Panc1 (cell line): ENCODE measurements around the gene RASAL1. TPM values are rescaled to one million over a fixed set of nuclear protein-coding genes. Genes with fewer than 3 reads are reported as not detected.

Experiments used
- ATAC-seq: fragments of 200-7000 bp; cut with Tn5 transposase; 2 replicates; pipeline ENCODE4 v1.9.1; 2020; ENCODE audit warnings: mild to moderate bottlenecking, moderate library complexity
- BruUV-seq: library from RNA; stranded (reverse); fragments of 400-500 nt; replicated peaks from 2 replicates; lab custom pipeline; 2021; lab: Mats Ljungman, UMichigan
- CTCF ChIA-PET: fragments of 300-600 bp; sonication (Branson Sonifier 250); formaldehyde crosslinking; loops from one replicate; lab custom pipeline; 2022; ENCODE audit warnings: antibody characterized with exemption; lab: Charles Lee
- POLR2A ChIA-PET: fragments of 300-600 bp; sonication (Branson Sonifier 250); formaldehyde crosslinking; loops from one replicate; lab custom pipeline; 2022; ENCODE audit warnings: antibody characterized with exemption; lab: Charles Lee
- DNase-seq: peaks from one replicate; pipeline ENCODE4 v3.0.0-alpha.2; 2010; ENCODE audit warnings: low read depth, low spot score
- H3K27ac ChIP-seq: 2 replicates; pipeline ENCODE4 v1.5.1; 2011; ENCODE audit warnings: mild to moderate bottlenecking, low read length, inconsistent platforms
- H3K27me3 ChIP-seq: fragments of 200-500 bp; sonication (Bioruptor generic); 2 replicates; pipeline ENCODE4 v1.6.0; 2014; ENCODE audit warnings: low read length, inconsistent platforms; ENCODE audit not compliant: control insufficient read depth, insufficient read depth
- H3K36me3 ChIP-seq: fragments of 200-500 bp; sonication (Bioruptor generic); 2 replicates; pipeline ENCODE4 v1.5.1; 2014; ENCODE audit warnings: inconsistent platforms, mild to moderate bottlenecking, low read length, moderate library complexity; ENCODE audit not compliant: control insufficient read depth, insufficient read depth
- H3K4me1 ChIP-seq: 2 replicates; pipeline ENCODE4 v1.5.1; 2011; ENCODE audit warnings: inconsistent platforms, mild to moderate bottlenecking, low read length, moderate library complexity; ENCODE audit not compliant: control insufficient read depth, insufficient read depth
- H3K4me3 ChIP-seq, 2 experiments: 2 replicates each; pipeline ENCODE4 v1.5.1; 2011 to 2012; ENCODE audit warnings: low read depth in 2 of 2, low read length in 2 of 2, mild to moderate bottlenecking in 2 of 2, inconsistent platforms in 1 of 2, moderate library complexity in 1 of 2
- H3K9me3 ChIP-seq: fragments of 200-500 bp; sonication (Bioruptor generic); 2 replicates; pipeline ENCODE4 v1.5.1; 2014; ENCODE audit warnings: low read depth, mild to moderate bottlenecking, inconsistent platforms, low read length, moderate library complexity; ENCODE audit not compliant: control insufficient read depth, insufficient read depth
- CTCF ChIP-seq: fragments of 450-650 bp; IDR thresholded peaks from 2 replicates; pipeline ENCODE4 v1.5.1; 2017; ENCODE audit warnings: mild to moderate bottlenecking
- POLR2AphosphoS5 ChIP-seq: IDR thresholded peaks from 2 replicates; pipeline ENCODE4 v1.6.1; 2012; ENCODE audit warnings: mild to moderate bottlenecking, low read depth, low read length, moderate library complexity
- REST ChIP-seq, 2 experiments: IDR thresholded peaks; 2 replicates each; pipeline ENCODE4 v1.6.1; 2011 to 2012; ENCODE audit warnings: low read depth in 2 of 2, control low read depth in 1 of 2, low read length in 1 of 2, mild to moderate bottlenecking in 1 of 2, moderate library complexity in 1 of 2; ENCODE audit not compliant: insufficient read depth in 1 of 2
- SIN3A ChIP-seq: IDR thresholded peaks from 2 replicates; pipeline ENCODE4 v1.6.1; 2012; ENCODE audit warnings: low read depth, mild to moderate bottlenecking, low read length, moderate library complexity, borderline replicate concordance; ENCODE audit not compliant: insufficient read depth
- TCF7L2 ChIP-seq: IDR thresholded peaks from 2 replicates; pipeline ENCODE4 v1.6.1; 2011; ENCODE audit warnings: mild to moderate bottlenecking, low read depth, low read length, inconsistent platforms
- in situ Hi-C: cut with HindIII; loops from 2 replicates; pipeline ENCODE4 v1.10.0; 2016; ENCODE audit warnings: low sequenced_read_pairs, low pct_unique_long_range_greater_than_20kb
- intact Hi-C: fragments of 100-400 bp; cut with micrococcal nuclease; formaldehyde crosslinking; loops from one replicate; pipeline ENCODE4 v1.10.0; 2022; ENCODE audit not compliant: unreplicated experiment
- total RNA-seq: library from RNA; stranded (reverse); gene quantifications from one replicate; pipeline ENCODE4 v1.2.1, GENCODE V29; 2021; ENCODE audit not compliant: unreplicated experiment

The RASAL1 gene
- total RNA-seq, 1 experiment from 2014 or later: 0.28 TPM

GRCh38 chr12:113152196-113152834 is 16.8 kb upstream of the RASAL1 start:
- no peaks in the 10 kb centered on the region for H3K36me3 ChIP-seq
- in situ Hi-C loops (loop anchor here (25.0 kb wide), 1 partner anchor 90 kb away; the partner anchor contains the start of gene DTX1), intact Hi-C loops (loop anchor here (2.0 to 10.0 kb wide), 2 partner anchors 104 to 158 kb away; no protein-coding TSS in a partner anchor)
- H3K27ac ChIP-seq: no peak overlapping the region
- ChIA-PET POLR2A (no interaction called here), CTCF (interaction anchor here (0.6 to 1.4 kb wide), 6 partner anchors 17 to 252 kb away, joined by 3 to 13 read pairs (median 6); partner anchors contain the start of gene RASAL1)
- peak overlapping the region; percentile 45 to 60 for H3K4me3 ChIP-seq
- DNase-seq: no peak
- no TSS peak for BruUV-seq
- no peaks in the 10 kb centered on the region for H3K9me3 ChIP-seq
- TF ChIP-seq REST (IDR thresholded peaks at IDR 0.05; ENCODE audit: insufficient read depth in 1 of 2, low read depth in 2 of 2, low read length in 1 of 2) (no peak), TCF7L2 (no peak), CTCF (no peak), POLR2AphosphoS5 (no peak), SIN3A (no peak)
- ATAC-seq: no peak
- H3K4me1 ChIP-seq: peaks cover 12% of the 10 kb centered on the region; the same call in 1 of the 2 replicates
- no peaks in the 10 kb centered on the region for H3K27me3 ChIP-seq

GRCh38 chr12:113151655-113152054 is 16.1 kb upstream of the RASAL1 start:
- DNase-seq: no peak
- Histone ChIP-seq H3K27ac (no peak overlapping the region), H3K4me3 (no peak overlapping the region), H3K27me3 (no peaks in the 10 kb centered on the region), H3K36me3 (no peaks in the 10 kb centered on the region), H3K9me3 (no peaks in the 10 kb centered on the region), H3K4me1 (peaks cover 12% of the 10 kb centered on the region; the same call in 1 of the 2 replicates)
- BruUV-seq: no TSS peak
- CTCF ChIA-PET: no interaction called here
- TF ChIP-seq POLR2AphosphoS5: no peak
- POLR2A ChIA-PET: no interaction called here
- intact Hi-C loops (loop anchor here (2.0 to 10.0 kb wide), 2 partner anchors 103 to 157 kb away; no protein-coding TSS in a partner anchor), in situ Hi-C loops (loop anchor here (25.0 kb wide), 1 partner anchor 89 kb away; the partner anchor contains the start of gene DTX1)
- ATAC-seq: no peak
